ENCODE results near the gene MCMBP.

- no peak for TF ChIP-seq POLR2AphosphoS5 (IDR thresholded peaks at IDR 0.05; ENCODE audit: insufficient read depth in 1 of 2, low read depth in 1 of 2)
- TF ChIP-seq CTCF (IDR thresholded peaks at IDR 0.05): no peak
These were observed 53.8 kb downstream of the MCMBP start for GRCh38 chr10:119818889-119819270.

Data from vagina (tissue), 2 donors.